Measurements from ENCODE around the gene EDIL3.

EDIL3 gene

DNA sequence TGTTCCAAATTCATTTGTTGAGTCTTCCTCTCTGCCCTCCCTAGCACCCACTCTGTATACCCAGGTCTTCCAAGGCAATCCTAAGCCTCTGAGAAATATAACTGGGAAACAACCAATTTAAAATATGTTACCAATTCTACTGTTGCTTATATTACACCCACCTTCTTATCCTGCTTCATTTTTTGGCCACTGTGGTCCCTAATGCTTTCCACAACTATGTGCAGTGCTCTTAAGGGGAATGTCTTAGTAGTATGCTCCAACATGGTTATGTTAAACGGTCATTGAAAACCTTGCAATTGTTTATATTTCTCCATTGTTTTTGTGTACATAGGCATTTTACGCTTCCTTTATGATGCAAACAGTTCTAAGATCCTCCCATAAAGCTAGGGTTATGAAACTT, 390.9 kb downstream of the EDIL3 start:
- Histone ChIP-seq H3K27me3 (replicated peaks; ENCODE audit: control insufficient read depth, insufficient read depth, low read length, poor library complexity, severe bottlenecking) (no peaks in the 10 kb centered on the region), H3K4me1 (ENCODE audit: control insufficient read depth, insufficient read depth, low read length, poor library complexity, severe bottlenecking) (no peaks in the 10 kb centered on the region), H3K4me3 (ENCODE audit: insufficient read depth, low read depth, low read length, poor library complexity, severe bottlenecking) (no peak overlapping the region), H3K36me3 (ENCODE audit: control insufficient read depth, insufficient read depth, low read length) (no peaks in the 10 kb centered on the region), H3K27ac (ENCODE audit: insufficient read depth, low read length, poor library complexity, severe bottlenecking) (no peak overlapping the region), H3K9me3 (ENCODE audit: control insufficient read depth, low read length) (no peaks in the 10 kb centered on the region)
- no peak for DNase-seq

DNA sequence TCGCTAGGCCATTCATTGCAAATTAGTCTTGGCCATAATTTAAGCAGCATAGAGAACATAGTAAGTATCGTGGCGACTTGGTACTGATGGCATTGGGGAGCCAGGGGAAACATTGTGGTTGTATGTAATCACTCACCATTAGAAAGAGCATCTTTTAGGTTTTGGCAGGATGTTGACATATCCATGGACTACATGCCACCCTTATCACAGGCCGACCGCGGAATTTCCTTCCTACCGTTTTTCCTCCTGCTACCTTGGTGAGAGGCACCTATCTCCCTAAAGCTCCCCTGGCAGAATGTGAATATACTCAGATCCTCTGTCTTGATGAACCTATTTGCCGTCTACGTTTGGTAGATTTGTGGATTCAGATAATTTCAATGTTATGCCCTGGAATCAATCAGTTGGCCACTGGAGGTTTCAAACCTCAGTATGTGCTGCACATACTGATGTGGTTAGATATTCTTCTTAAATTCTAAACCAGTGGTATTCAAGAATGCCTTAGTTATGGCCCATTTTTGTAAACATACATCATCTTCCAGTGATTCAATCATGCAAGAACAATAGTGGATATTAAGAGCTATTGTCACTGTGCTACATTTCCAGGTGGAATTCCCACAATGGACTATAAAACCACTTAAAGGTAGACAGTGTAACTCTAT, 393.0 kb downstream of the EDIL3 start:
- DNase-seq, result no peak
- no peaks in the 10 kb centered on the region for H3K4me1 ChIP-seq (ENCODE audit: control insufficient read depth, insufficient read depth, low read length, poor library complexity, severe bottlenecking)
- no peaks in the 10 kb centered on the region for H3K9me3 ChIP-seq (ENCODE audit: control insufficient read depth, low read length)
- H3K36me3 ChIP-seq (ENCODE audit: control insufficient read depth, insufficient read depth, low read length), result no peaks in the 10 kb centered on the region
- H3K27ac ChIP-seq (ENCODE audit: insufficient read depth, low read length, poor library complexity, severe bottlenecking), result no peak overlapping the region
- H3K27me3 ChIP-seq (replicated peaks; ENCODE audit: control insufficient read depth, insufficient read depth, low read length, poor library complexity, severe bottlenecking), result no peaks in the 10 kb centered on the region
- H3K4me3 ChIP-seq (ENCODE audit: insufficient read depth, low read depth, low read length, poor library complexity, severe bottlenecking), result no peak overlapping the region

GRCh38 chr5:83988293-83988685, 396.4 kb downstream of the EDIL3 start:
- no peak for DNase-seq
- H3K36me3 ChIP-seq (ENCODE audit: control insufficient read depth, insufficient read depth, low read length), result no peaks in the 10 kb centered on the region
- no peaks in the 10 kb centered on the region for H3K9me3 ChIP-seq (ENCODE audit: control insufficient read depth, low read length)
- no peaks in the 10 kb centered on the region for H3K27me3 ChIP-seq (replicated peaks; ENCODE audit: control insufficient read depth, insufficient read depth, low read length, poor library complexity, severe bottlenecking)
- H3K27ac ChIP-seq (ENCODE audit: insufficient read depth, low read length, poor library complexity, severe bottlenecking), result no peak overlapping the region
- H3K4me3 ChIP-seq (ENCODE audit: insufficient read depth, low read depth, low read length, poor library complexity, severe bottlenecking), result no peak overlapping the region
- no peaks in the 10 kb centered on the region for H3K4me1 ChIP-seq (ENCODE audit: control insufficient read depth, insufficient read depth, low read length, poor library complexity, severe bottlenecking)

DNA sequence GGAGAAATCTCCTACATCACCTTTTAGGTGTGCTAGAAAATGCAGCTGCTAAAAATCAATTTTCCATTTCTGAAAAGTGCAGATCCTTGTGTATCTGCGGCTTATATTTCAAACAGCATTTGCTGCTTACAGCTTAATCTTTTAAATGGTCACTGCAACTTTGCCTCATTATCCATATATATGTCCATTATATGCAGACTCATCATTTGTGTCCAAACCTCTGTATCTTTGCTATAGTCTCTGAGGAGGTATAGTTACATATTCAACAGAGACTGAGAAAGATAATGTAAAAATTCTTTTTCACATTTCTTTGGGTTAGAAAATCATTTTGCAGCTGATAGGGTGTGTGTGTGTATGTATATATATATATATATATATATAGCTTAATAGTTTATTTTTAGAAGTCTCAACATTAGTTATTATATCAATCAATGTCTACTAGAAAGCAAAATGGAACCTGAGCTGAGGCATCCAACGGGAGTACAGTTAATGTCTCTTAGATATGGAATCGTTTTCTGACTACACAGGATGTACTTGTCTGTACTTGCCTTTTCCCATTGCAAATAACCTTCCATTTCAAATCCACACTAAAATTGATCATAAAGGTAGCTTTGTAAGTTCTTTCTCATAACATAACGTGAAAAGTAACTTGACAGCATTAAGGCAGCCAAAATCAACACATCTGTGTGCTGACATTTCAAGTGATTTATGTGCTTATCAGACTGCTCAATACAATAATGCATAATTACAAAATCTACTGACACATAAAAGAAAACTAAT, 397.0 kb downstream of the EDIL3 start:
- Histone ChIP-seq H3K36me3 (ENCODE audit: control insufficient read depth, insufficient read depth, low read length) (no peaks in the 10 kb centered on the region), H3K4me3 (ENCODE audit: insufficient read depth, low read depth, low read length, poor library complexity, severe bottlenecking) (no peak overlapping the region), H3K4me1 (ENCODE audit: control insufficient read depth, insufficient read depth, low read length, poor library complexity, severe bottlenecking) (no peaks in the 10 kb centered on the region), H3K9me3 (ENCODE audit: control insufficient read depth, low read length) (no peaks in the 10 kb centered on the region), H3K27ac (ENCODE audit: insufficient read depth, low read length, poor library complexity, severe bottlenecking) (no peak overlapping the region), H3K27me3 (replicated peaks; ENCODE audit: control insufficient read depth, insufficient read depth, low read length, poor library complexity, severe bottlenecking) (no peaks in the 10 kb centered on the region)
- no peak for DNase-seq

DNA sequence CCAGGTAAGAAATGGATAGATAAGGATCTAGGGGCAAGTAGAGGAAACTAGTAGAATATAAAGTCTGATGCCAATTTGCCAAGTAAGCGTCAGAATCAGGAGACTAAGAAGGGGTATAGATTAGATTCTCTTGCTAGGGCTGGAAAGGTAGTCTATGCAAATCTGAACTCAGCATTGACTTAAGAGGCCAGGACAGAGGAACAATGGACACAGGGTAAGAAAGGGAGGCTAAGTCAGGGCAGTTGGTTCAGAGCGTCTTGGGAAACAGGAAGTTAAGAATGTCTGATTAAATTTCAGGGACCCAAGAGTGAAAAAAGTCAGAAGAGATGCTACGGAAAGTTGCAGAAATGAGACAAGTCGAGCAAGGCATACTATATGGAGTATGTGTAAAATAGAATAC, 400.8 kb downstream of the EDIL3 start:
- Histone ChIP-seq H3K36me3 (ENCODE audit: control insufficient read depth, insufficient read depth, low read length) (no peaks in the 10 kb centered on the region), H3K4me1 (ENCODE audit: control insufficient read depth, insufficient read depth, low read length, poor library complexity, severe bottlenecking) (no peaks in the 10 kb centered on the region), H3K27ac (ENCODE audit: insufficient read depth, low read length, poor library complexity, severe bottlenecking) (no peak overlapping the region), H3K4me3 (ENCODE audit: insufficient read depth, low read depth, low read length, poor library complexity, severe bottlenecking) (no peak overlapping the region), H3K27me3 (replicated peaks; ENCODE audit: control insufficient read depth, insufficient read depth, low read length, poor library complexity, severe bottlenecking) (no peaks in the 10 kb centered on the region), H3K9me3 (ENCODE audit: control insufficient read depth, low read length) (no peaks in the 10 kb centered on the region)
- DNase-seq, result no peak

DNA sequence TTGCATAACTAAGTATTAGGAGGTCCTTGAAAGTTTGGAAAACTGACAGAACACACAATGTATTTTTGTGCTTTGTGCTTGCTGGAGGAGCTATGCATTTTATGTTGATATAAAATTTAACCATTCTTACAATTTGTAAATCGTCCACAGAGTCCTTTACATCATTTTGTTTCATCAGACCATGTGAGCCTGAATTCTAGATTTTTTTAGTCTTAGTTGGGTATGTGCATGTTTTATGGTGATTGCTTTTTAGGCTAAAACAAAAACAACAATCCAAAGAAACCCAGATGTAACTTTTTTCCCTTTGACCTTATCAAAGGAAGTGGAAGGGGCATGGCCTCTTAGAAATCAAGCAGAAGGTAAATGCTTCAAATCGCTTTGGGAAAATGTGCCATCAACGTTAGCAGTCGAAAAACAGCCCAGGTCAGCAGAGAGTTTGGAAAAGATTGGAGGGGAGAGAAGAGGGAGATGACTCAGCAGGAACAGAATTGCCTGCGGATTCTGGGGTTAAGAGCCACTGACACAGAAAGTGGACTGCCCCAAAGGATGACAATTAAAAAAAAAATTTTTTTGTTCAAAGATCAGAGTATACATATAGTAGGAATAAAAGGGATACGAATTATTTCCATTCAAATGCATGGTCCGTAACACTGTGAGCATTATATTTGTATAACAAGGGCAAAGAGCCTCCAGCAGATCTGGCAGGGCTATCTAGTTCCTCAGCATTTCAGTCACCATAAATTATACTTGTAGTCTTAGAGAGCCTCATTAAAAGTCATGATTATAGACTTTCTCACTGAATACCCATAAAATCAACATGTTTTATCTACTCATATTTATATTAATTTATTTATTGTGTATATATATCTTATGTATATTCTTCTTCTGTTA, 410.5 kb downstream of the EDIL3 start:
- Histone ChIP-seq H3K4me1 (ENCODE audit: control insufficient read depth, insufficient read depth, low read length, poor library complexity, severe bottlenecking) (no peaks in the 10 kb centered on the region), H3K27ac (ENCODE audit: insufficient read depth, low read length, poor library complexity, severe bottlenecking) (no peak overlapping the region), H3K36me3 (ENCODE audit: control insufficient read depth, insufficient read depth, low read length) (no peaks in the 10 kb centered on the region), H3K9me3 (ENCODE audit: control insufficient read depth, low read length) (no peaks in the 10 kb centered on the region), H3K27me3 (replicated peaks; ENCODE audit: control insufficient read depth, insufficient read depth, low read length, poor library complexity, severe bottlenecking) (no peaks in the 10 kb centered on the region), H3K4me3 (ENCODE audit: insufficient read depth, low read depth, low read length, poor library complexity, severe bottlenecking) (no peak overlapping the region)
- DNase-seq, result no peak

- H3K36me3 ChIP-seq (ENCODE audit: control insufficient read depth, insufficient read depth, low read length), result no peaks in the 10 kb centered on the region
- no peaks in the 10 kb centered on the region for H3K9me3 ChIP-seq (ENCODE audit: control insufficient read depth, low read length)
- no peak overlapping the region for H3K4me3 ChIP-seq (ENCODE audit: insufficient read depth, low read depth, low read length, poor library complexity, severe bottlenecking)
- no peak for DNase-seq
- no peak overlapping the region for H3K27ac ChIP-seq (ENCODE audit: insufficient read depth, low read length, poor library complexity, severe bottlenecking)
- no peaks in the 10 kb centered on the region for H3K4me1 ChIP-seq (ENCODE audit: control insufficient read depth, insufficient read depth, low read length, poor library complexity, severe bottlenecking)
- no peaks in the 10 kb centered on the region for H3K27me3 ChIP-seq (replicated peaks; ENCODE audit: control insufficient read depth, insufficient read depth, low read length, poor library complexity, severe bottlenecking)
These were observed 411.8 kb downstream of the EDIL3 start for GRCh38 chr5:83972909-83973308.

- H3K27ac ChIP-seq (ENCODE audit: insufficient read depth, low read length, poor library complexity, severe bottlenecking), result no peak overlapping the region
- H3K27me3 ChIP-seq (replicated peaks; ENCODE audit: control insufficient read depth, insufficient read depth, low read length, poor library complexity, severe bottlenecking), result no peaks in the 10 kb centered on the region
- no peak for DNase-seq
- H3K4me1 ChIP-seq (ENCODE audit: control insufficient read depth, insufficient read depth, low read length, poor library complexity, severe bottlenecking), result no peaks in the 10 kb centered on the region
- no peaks in the 10 kb centered on the region for H3K9me3 ChIP-seq (ENCODE audit: control insufficient read depth, low read length)
- no peaks in the 10 kb centered on the region for H3K36me3 ChIP-seq (ENCODE audit: control insufficient read depth, insufficient read depth, low read length)
- H3K4me3 ChIP-seq (ENCODE audit: insufficient read depth, low read depth, low read length, poor library complexity, severe bottlenecking), result no peak overlapping the region
These were observed 412.4 kb downstream of the EDIL3 start for GRCh38 chr5:83972236-83972635.

- Histone ChIP-seq H3K27ac (ENCODE audit: insufficient read depth, low read length, poor library complexity, severe bottlenecking) (no peak overlapping the region), H3K27me3 (replicated peaks; ENCODE audit: control insufficient read depth, insufficient read depth, low read length, poor library complexity, severe bottlenecking) (no peaks in the 10 kb centered on the region), H3K9me3 (ENCODE audit: control insufficient read depth, low read length) (no peaks in the 10 kb centered on the region), H3K4me1 (ENCODE audit: control insufficient read depth, insufficient read depth, low read length, poor library complexity, severe bottlenecking) (no peaks in the 10 kb centered on the region), H3K4me3 (ENCODE audit: insufficient read depth, low read depth, low read length, poor library complexity, severe bottlenecking) (no peak overlapping the region), H3K36me3 (ENCODE audit: control insufficient read depth, insufficient read depth, low read length) (no peaks in the 10 kb centered on the region)
- no peak for DNase-seq
These were observed 417.3 kb downstream of the EDIL3 start for GRCh38 chr5:83967417-83967816.

DNA sequence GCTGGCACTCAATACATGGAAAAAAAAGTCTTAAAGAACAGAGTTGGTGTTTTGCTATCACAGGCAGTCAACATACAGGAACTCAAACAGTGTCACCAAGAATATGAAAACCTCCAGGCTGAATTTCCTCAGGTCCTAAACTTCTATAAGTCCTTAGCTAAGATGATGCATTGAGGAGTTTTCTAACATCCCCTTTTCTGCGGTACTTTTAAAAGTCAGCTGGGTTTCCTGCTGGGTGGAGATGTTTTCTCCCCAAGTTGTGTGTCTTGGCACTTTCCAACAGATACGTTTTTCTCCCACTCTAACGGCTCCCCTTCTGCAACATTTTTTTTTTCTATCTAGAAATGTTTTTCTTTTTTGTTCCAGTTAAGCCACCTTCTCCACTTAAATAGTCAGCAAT, 419.2 kb downstream of the EDIL3 start:
- Histone ChIP-seq H3K9me3 (ENCODE audit: control insufficient read depth, low read length) (no peaks in the 10 kb centered on the region), H3K4me1 (ENCODE audit: control insufficient read depth, insufficient read depth, low read length, poor library complexity, severe bottlenecking) (no peaks in the 10 kb centered on the region), H3K27ac (ENCODE audit: insufficient read depth, low read length, poor library complexity, severe bottlenecking) (no peak overlapping the region), H3K4me3 (ENCODE audit: insufficient read depth, low read depth, low read length, poor library complexity, severe bottlenecking) (no peak overlapping the region), H3K27me3 (replicated peaks; ENCODE audit: control insufficient read depth, insufficient read depth, low read length, poor library complexity, severe bottlenecking) (no peaks in the 10 kb centered on the region), H3K36me3 (ENCODE audit: control insufficient read depth, insufficient read depth, low read length) (no peaks in the 10 kb centered on the region)
- no peak for DNase-seq
